PC-3 (cell line): ENCODE results near the gene POU2AF3. TPM values are rescaled to one million over a fixed set of nuclear protein-coding genes. Genes with fewer than 3 reads are reported as not detected.

Experiments
- ATAC-seq: fragments of 200-7000 bp; cut with Tn5 transposase; 2 replicates; pipeline ENCODE4 v1.9.1; 2020; ENCODE audit warnings: mild to moderate bottlenecking, moderate library complexity
- BruUV-seq: library from RNA; stranded (reverse); fragments of 400-500 nt; replicated peaks from 2 replicates; lab custom pipeline; 2021; lab: Mats Ljungman, UMichigan
- CTCF ChIA-PET: fragments of 300-600 bp; sonication (Branson Sonifier 250); formaldehyde crosslinking; loops from one replicate; lab custom pipeline; 2022; ENCODE audit warnings: antibody characterized with exemption; lab: Charles Lee
- POLR2A ChIA-PET: fragments of 300-600 bp; sonication (Branson Sonifier 250); formaldehyde crosslinking; loops from one replicate; lab custom pipeline; 2022; ENCODE audit warnings: antibody characterized with exemption; ENCODE audit not compliant: unreplicated experiment; lab: Charles Lee
- DNase-seq: peaks from one replicate; pipeline ENCODE4 v3.0.0-alpha.2; 2015
- H2AFZ ChIP-seq: fragments of 300-600 bp; sonication (generic); 2 replicates; pipeline ENCODE4 v1.6.0; 2016; ENCODE audit warnings: antibody characterized with exemption, low read length
- H3F3A ChIP-seq: fragments of 300-600 bp; sonication (generic); one replicate; pipeline ENCODE4 v1.6.0; 2017; ENCODE audit warnings: antibody characterized with exemption, low read length, control low read depth, mild to moderate bottlenecking; ENCODE audit not compliant: unreplicated experiment
- H3K27ac ChIP-seq: fragments of 300-600 bp; sonication (generic); 2 replicates; pipeline ENCODE4 v1.5.1; 2016; ENCODE audit warnings: mild to moderate bottlenecking, low read length
- H3K27me3 ChIP-seq: fragments of 300-600 bp; sonication (generic); 2 replicates; pipeline ENCODE4 v1.6.1; 2016; ENCODE audit warnings: low read length, mixed read lengths
- H3K36me3 ChIP-seq: fragments of 300-600 bp; sonication (generic); 2 replicates; pipeline ENCODE4 v1.6.1; 2016; ENCODE audit warnings: low read depth, mixed run types, low read length, mixed read lengths
- H3K4me1 ChIP-seq: fragments of 300-600 bp; sonication (generic); 2 replicates; pipeline ENCODE4 v1.5.1; 2016; ENCODE audit warnings: low read length; ENCODE audit not compliant: insufficient read depth
- H3K4me2 ChIP-seq: fragments of 300-600 bp; sonication (generic); 2 replicates; pipeline ENCODE4 v1.6.0; 2016; ENCODE audit warnings: low read length
- H3K4me3 ChIP-seq: fragments of 300-600 bp; sonication (generic); 2 replicates; pipeline ENCODE4 v1.5.1; 2016; ENCODE audit warnings: mild to moderate bottlenecking, low read length, mixed read lengths
- H3K79me2 ChIP-seq: fragments of 300-600 bp; sonication (generic); 2 replicates; pipeline ENCODE4 v1.6.1; 2017; ENCODE audit warnings: low read length, mixed read lengths
- H3K9ac ChIP-seq: fragments of 300-600 bp; sonication (generic); 2 replicates; pipeline ENCODE4 v1.6.0; 2016; ENCODE audit warnings: mild to moderate bottlenecking, low read length
- H3K9me2 ChIP-seq: fragments of 300-600 bp; sonication (generic); replicated peaks from 2 replicates; pipeline ENCODE4 v1.6.1; 2016; ENCODE audit warnings: mixed run types, low read length, mixed read lengths
- H3K9me3 ChIP-seq: fragments of 300-600 bp; sonication (generic); 2 replicates; pipeline ENCODE4 v1.6.1; 2016; ENCODE audit warnings: low read length, mixed read lengths
- H4K20me1 ChIP-seq: fragments of 300-600 bp; sonication (generic); 2 replicates; pipeline ENCODE4 v1.6.1; 2016; ENCODE audit warnings: low read length, mixed read lengths
- EZH2 ChIP-seq: fragments of 300-600 bp; sonication (generic); IDR thresholded peaks from one replicate; pipeline ENCODE4 v1.6.1; 2017; ENCODE audit warnings: antibody characterized with exemption, mild to moderate bottlenecking, low read length; ENCODE audit not compliant: unreplicated experiment
- EZH2phosphoT487 ChIP-seq: fragments of 300-600 bp; sonication (generic); IDR thresholded peaks from 2 replicates; pipeline ENCODE4 v1.6.1; 2018; ENCODE audit warnings: mild to moderate bottlenecking, antibody characterized with exemption, low read length, borderline replicate concordance
- intact Hi-C: fragments of 100-400 bp; cut with micrococcal nuclease; formaldehyde crosslinking; loops from 2 replicates; pipeline ENCODE4 v1.9.0; 2023
- total RNA-seq: library from RNA; depleted of rRNA; stranded (reverse); fragments of >200 nt; gene quantifications from 2 replicates; pipeline ENCODE4 v1.2.3, GENCODE V29; 2014
- TF ChIP-seq, protein P1 (sequence below): fragments of 300-600 bp; sonication (generic); conservative IDR thresholded peaks from 2 replicates; pipeline ENCODE4 v1.5.1; 2017; ENCODE audit warnings: antibody characterized with exemption, low read depth, mild to moderate bottlenecking, low read length

The POU2AF3 gene
- total RNA-seq, 1 experiment from 2014 or later, result not detected

DNA sequence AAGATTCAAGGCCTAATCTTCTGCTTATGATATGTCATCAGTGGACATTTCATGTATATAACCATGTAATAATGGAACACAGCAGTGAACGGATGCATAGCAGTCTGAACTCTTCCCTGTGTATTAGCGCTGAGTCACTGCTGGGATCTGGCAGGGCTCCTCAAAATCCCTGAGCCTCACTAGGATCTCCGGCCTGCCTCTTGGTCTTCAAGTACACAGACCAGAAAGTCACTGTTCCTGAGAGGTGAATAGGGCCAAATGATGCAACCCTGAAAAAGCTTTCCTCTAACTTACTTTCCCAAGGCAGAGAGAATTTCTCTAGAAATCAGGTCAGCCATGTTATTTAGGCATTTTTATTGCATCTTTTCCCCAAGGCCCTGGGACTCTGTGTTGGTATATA lies 45.7 kb downstream of the POU2AF3 start:
- Histone ChIP-seq H3K4me2 (no peak overlapping the region), H3K27ac (no peak overlapping the region), H3K79me2 (no peaks in the 10 kb centered on the region), H3K9me2 (no peaks in the 10 kb centered on the region), H3K9ac (no peak overlapping the region), H2AFZ (no peak overlapping the region), H3F3A (no peaks in the 10 kb centered on the region), H3K4me1 (no peaks in the 10 kb centered on the region), H3K36me3 (no peaks in the 10 kb centered on the region), H3K9me3 (no peaks in the 10 kb centered on the region), H3K4me3 (no peak overlapping the region), H3K27me3 (peaks cover 43% of the 10 kb centered on the region), H4K20me1 (no peaks in the 10 kb centered on the region)
- no peak for ATAC-seq
- DNase-seq, result peak; percentile 50
- TF ChIP-seq EZH2phosphoT487 (no peak), EZH2 (no peak)
- TF ChIP-seq, protein P1, sequence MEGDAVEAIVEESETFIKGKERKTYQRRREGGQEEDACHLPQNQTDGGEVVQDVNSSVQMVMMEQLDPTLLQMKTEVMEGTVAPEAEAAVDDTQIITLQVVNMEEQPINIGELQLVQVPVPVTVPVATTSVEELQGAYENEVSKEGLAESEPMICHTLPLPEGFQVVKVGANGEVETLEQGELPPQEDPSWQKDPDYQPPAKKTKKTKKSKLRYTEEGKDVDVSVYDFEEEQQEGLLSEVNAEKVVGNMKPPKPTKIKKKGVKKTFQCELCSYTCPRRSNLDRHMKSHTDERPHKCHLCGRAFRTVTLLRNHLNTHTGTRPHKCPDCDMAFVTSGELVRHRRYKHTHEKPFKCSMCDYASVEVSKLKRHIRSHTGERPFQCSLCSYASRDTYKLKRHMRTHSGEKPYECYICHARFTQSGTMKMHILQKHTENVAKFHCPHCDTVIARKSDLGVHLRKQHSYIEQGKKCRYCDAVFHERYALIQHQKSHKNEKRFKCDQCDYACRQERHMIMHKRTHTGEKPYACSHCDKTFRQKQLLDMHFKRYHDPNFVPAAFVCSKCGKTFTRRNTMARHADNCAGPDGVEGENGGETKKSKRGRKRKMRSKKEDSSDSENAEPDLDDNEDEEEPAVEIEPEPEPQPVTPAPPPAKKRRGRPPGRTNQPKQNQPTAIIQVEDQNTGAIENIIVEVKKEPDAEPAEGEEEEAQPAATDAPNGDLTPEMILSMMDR, result no peak
- no TSS peak for BruUV-seq
- ChIA-PET POLR2A (no interaction called here), CTCF (no interaction called here)
- intact Hi-C loops, result no loop called here

DNA sequence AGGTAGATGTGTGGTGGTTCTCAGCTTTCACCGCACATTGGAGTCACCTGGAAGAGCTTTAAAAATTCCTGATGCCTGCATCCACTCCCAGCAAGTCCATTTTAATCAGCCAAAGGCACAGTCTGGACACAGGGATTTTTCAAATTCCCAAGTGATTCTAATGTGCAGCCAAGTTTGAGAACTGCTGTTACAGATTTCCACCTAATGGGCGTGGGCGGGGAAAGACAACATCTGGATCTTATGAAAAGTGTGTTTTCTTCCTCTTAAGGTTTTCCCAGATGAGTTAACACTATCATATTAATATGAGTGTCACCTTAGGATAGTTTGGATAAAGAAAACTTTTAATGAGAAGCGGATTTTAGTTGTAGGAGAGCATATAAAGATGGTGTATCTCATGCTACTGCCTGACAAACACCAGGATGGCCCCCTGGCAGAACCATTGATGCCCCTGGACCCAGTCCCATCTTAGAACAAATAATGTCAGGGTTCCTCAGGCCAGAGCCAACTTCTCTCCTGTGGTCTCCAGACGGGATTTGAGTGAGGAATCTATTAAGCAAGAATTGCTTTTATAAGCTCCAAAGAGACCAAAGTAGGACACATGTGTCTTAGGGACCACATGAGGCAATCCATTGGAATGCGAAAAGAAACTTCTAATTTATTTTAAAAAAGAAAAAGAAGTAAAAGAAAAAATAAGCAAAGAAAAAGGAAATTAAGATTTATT lies 48.8 kb downstream of the POU2AF3 start:
- no peaks in the 10 kb centered on the region for H3K9me2 ChIP-seq
- intact Hi-C loops, result no loop called here
- TF ChIP-seq, protein P1, result no peak
- DNase-seq (no peak), ATAC-seq (no peak)
- no TSS peak for BruUV-seq
- no peak overlapping the region for H2AFZ ChIP-seq
- ChIA-PET POLR2A (no interaction called here), CTCF (no interaction called here)
- H3K27ac ChIP-seq, result no peak overlapping the region
- H3K9me3 ChIP-seq, result no peaks in the 10 kb centered on the region
- no peaks in the 10 kb centered on the region for H3K79me2 ChIP-seq
- H3K36me3 ChIP-seq, result no peaks in the 10 kb centered on the region
- no peak overlapping the region for H3K4me3 ChIP-seq
- H3K9ac ChIP-seq, result no peak overlapping the region
- no peaks in the 10 kb centered on the region for H4K20me1 ChIP-seq
- peaks cover 54% of the 10 kb centered on the region for H3K27me3 ChIP-seq
- H3F3A ChIP-seq, result no peaks in the 10 kb centered on the region
- H3K4me1 ChIP-seq, result no peaks in the 10 kb centered on the region
- no peak overlapping the region for H3K4me2 ChIP-seq

DNA sequence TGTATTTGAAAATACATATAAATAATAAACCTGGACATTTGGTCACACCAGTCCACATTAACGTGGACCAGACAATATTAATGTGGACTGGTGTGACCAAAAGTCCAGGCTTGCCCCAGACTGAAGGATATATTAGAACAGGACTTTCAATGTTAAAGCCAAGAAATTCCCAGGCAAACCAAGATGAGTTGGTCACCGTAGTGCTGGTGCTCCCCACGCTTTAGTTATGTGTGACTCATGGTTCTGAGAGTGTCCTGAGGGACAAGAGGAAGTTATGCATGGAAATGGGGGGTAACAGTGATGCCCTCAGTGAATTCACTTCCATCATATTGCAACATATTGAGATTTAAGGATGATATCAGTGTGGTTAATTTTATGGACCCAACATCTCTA lies 49.4 kb downstream of the POU2AF3 start:
- peak; percentile 15 for DNase-seq
- H3K27ac ChIP-seq, result no peak overlapping the region

More for the DNA sequence above, 49.4 kb downstream of the POU2AF3 start:
- ChIA-PET POLR2A (no interaction called here), CTCF (no interaction called here)
- H3K4me2 ChIP-seq, result no peak overlapping the region
- peaks cover 51% of the 10 kb centered on the region for H3K27me3 ChIP-seq
- no peak overlapping the region for H3K4me3 ChIP-seq
- H3F3A ChIP-seq, result no peaks in the 10 kb centered on the region
- no peaks in the 10 kb centered on the region for H4K20me1 ChIP-seq
- intact Hi-C loops, result no loop called here
- H3K79me2 ChIP-seq, result no peaks in the 10 kb centered on the region
- H3K9ac ChIP-seq, result no peak overlapping the region
- ATAC-seq, result no peak
- no peaks in the 10 kb centered on the region for H3K9me3 ChIP-seq
- H3K4me1 ChIP-seq, result no peaks in the 10 kb centered on the region
- H3K9me2 ChIP-seq, result no peaks in the 10 kb centered on the region
- no TSS peak for BruUV-seq
- no peak for TF ChIP-seq EZH2phosphoT487
- TF ChIP-seq, protein P1, result no peak
- TF ChIP-seq EZH2, result no peak
- no peak overlapping the region for H2AFZ ChIP-seq
- no peaks in the 10 kb centered on the region for H3K36me3 ChIP-seq
